Retinal pigment epithelial cell (primary cell): ENCODE results near the gene CYP2F1.
A peak's percentile ranks its signal among the peaks of the same experiment; 100 is the strongest.
"Not testable (repeated sequence)": the region's sequence is repeated elsewhere in the genome, so short reads cannot be mapped to it uniquely, and the experiment has no call there.

Experiments used
- DNase-seq: peaks from one replicate; pipeline ENCODE4 v3.0.0-alpha.2; 2010; ENCODE audit warnings: low read depth
- H3K4me3 ChIP-seq: 2 replicates; pipeline ENCODE4 v1.5.1; 2011; ENCODE audit warnings: mild to moderate bottlenecking, low read length, control low read depth, moderate library complexity
- TF ChIP-seq, protein P1 (sequence below): conservative IDR thresholded peaks from 2 replicates; pipeline ENCODE4 v1.5.1; 2011; ENCODE audit warnings: low read depth, low read length, control low read depth, inconsistent platforms

The CYP2F1 gene

DNA sequence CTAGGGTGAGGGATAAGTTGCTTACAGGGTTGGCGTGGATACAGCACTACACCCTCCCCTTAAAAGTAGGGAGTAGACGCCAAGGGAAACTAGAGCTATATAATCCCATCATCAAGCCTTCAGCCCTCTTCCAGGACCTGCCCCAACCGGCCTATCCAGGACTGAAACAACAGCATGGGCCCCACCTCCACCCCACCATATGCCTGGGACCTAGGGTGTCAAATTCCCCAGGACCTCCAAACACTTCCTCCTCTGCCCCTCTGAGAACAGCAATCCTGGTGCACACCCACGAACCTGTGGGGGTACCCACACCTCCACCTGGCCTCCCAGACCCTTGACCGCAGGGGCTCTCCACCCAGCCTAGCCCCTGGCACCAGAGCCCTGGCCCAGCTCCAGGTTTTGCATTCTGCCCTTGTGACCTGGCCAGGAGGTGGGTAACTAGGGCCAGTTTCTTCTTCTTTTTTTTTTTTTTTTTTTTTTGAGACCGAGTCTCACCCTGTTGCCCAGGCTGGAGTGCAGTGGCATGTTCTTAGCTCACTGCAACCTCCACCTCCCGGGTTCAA lies 1.4 kb upstream of the CYP2F1 start:
- TF ChIP-seq, protein P1, sequence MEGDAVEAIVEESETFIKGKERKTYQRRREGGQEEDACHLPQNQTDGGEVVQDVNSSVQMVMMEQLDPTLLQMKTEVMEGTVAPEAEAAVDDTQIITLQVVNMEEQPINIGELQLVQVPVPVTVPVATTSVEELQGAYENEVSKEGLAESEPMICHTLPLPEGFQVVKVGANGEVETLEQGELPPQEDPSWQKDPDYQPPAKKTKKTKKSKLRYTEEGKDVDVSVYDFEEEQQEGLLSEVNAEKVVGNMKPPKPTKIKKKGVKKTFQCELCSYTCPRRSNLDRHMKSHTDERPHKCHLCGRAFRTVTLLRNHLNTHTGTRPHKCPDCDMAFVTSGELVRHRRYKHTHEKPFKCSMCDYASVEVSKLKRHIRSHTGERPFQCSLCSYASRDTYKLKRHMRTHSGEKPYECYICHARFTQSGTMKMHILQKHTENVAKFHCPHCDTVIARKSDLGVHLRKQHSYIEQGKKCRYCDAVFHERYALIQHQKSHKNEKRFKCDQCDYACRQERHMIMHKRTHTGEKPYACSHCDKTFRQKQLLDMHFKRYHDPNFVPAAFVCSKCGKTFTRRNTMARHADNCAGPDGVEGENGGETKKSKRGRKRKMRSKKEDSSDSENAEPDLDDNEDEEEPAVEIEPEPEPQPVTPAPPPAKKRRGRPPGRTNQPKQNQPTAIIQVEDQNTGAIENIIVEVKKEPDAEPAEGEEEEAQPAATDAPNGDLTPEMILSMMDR: no peak
- DNase-seq: no peak

GRCh38 chr19:41116261-41116660 lies 2.0 kb downstream of the CYP2F1 start:
- DNase-seq: no peak
- TF ChIP-seq, protein P1: no peak
- H3K4me3 ChIP-seq: no peak overlapping the region

More for the DNA sequence above, 1.4 kb upstream of the CYP2F1 start:
- no peak overlapping the region for H3K4me3 ChIP-seq

DNA sequence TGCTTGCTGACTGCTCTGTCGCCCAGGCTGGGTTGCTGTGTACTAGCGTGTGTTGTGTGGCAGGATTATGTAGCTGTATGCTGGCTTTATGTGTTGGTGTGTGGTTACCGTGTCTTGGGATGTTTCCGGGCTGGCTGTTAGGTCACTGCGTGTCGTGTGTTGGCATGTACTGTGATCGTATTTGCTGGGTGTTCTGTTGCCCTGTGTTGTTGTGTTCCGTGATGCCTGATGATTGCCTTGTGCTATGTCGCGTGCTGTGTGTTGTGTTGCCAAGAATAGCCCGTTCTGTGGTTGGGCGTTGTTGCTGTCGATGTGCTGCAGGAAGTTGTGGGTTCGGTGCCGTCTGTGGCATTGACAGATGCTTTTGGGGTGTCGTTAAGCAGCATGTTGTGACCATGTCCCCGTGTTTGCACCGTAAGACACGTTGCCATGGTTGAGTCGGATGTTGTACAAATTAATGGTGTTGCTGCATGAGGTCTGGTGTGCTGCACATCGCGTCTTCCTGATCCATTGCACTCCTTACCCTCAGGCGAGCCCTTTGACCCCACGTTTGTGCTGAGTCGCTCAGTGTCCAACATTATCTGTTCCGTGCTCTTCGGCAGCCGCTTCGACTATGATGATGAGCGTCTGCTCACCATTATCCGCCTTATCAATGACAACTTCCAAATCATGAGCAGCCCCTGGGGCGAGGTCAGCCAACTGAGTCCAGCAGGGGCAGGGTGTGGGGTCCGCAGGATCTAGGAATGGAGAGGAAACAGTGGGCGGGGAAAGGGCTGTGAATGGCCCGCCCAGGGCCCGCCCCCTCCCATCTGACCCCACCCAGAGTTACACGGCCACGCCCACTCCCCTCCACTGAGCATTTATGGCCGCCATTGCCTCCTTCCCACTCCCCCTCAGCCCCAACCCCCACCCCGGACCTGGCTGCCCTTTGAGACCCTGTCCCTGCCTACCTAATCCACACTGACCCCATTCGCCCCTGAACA lies 7.0 kb downstream of the CYP2F1 start:
- H3K4me3 ChIP-seq, DNase-seq: not testable (repeated sequence)

DNA sequence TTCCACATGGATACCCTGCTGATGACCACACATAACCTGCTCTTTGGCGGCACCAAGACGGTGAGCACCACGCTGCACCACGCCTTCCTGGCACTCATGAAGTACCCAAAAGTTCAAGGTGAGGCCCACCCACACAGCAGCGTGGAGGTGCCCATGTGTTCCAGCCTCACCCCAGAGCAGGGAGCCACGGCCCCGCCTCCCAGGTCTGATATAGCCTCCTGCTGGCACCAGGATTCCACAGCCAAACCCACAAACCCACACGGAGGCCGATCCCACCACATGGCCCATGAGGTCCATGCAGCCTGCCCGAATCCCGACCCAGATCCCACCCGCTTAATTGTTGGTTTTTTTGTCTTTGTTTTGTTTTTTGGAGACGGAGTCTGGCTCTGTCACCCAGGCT lies 8.6 kb downstream of the CYP2F1 start:
- DNase-seq: not testable (repeated sequence)

GRCh38 chr19:41123716-41124294 lies 9.6 kb downstream of the CYP2F1 start:
- TF ChIP-seq, protein P1: no peak
- no peak overlapping the region for H3K4me3 ChIP-seq

More for the DNA sequence above, 8.6 kb downstream of the CYP2F1 start:
- not testable (repeated sequence) for H3K4me3 ChIP-seq

DNA sequence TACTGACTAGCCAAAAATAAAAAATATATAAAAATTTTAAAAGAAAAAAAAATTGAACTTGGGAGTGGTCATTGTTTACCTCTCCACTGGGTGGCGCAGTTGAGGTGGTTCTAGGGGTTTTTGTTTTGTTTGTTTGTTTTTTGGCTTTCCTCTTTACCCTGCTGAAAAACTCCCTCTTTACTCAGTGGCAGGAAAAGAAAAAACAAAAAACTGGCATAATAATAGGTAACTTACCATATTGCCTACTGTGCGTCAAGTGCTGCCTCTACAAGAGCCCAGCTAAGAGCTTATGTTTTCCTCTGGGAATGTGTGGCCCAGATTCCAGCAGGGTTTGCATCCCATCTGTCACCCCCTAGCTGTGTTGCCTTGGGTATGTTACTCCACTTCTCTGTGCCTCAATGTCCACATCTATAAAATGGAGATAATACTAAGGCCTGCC lies 12.6 kb downstream of the CYP2F1 start:
- not testable (repeated sequence) for H3K4me3 ChIP-seq, DNase-seq
- TF ChIP-seq, protein P1: peak; percentile 67

More at GRCh38 chr19:41123716-41124294, 9.6 kb downstream of the CYP2F1 start:
- no peak for DNase-seq

GRCh38 chr19:41127362-41127761 lies 13.1 kb downstream of the CYP2F1 start:
- not testable (repeated sequence) for H3K4me3 ChIP-seq, DNase-seq

- TF ChIP-seq, protein P1: peak; percentile 34
- H3K4me3 ChIP-seq, DNase-seq: not testable (repeated sequence)
Observed at GRCh38 chr19:41127801-41128300, 13.6 kb downstream of the CYP2F1 start.
